IMR-90 (cell line): ENCODE measurements around the gene MYO3B. TPM values are rescaled to one million over a fixed set of nuclear protein-coding genes. Genes with fewer than 3 reads are reported as not detected.
"Not testable (repeated sequence)": the region's sequence is repeated elsewhere in the genome, so short reads cannot be mapped to it uniquely, and the experiment has no call there.

Experiments used
- ATAC-seq: fragments of 200-7000 bp; cut with Tn5 transposase; 2 replicates; pipeline ENCODE4 v1.9.1; 2020; ENCODE audit warnings: low read depth, mild to moderate bottlenecking, moderate library complexity
- BruUV-seq: library from RNA; stranded (reverse); fragments of 400-500 nt; replicated peaks from 2 replicates; lab custom pipeline; 2021; lab: Mats Ljungman, UMichigan
- CTCF ChIA-PET: fragments of 300-600 bp; formaldehyde crosslinking; extraction: SDS; loops from one replicate; lab custom pipeline; 2021; ENCODE audit warnings: antibody characterized with exemption; lab: Yijun Ruan, JAX
- POLR2A ChIA-PET: fragments of 300-600 bp; sonication (Branson Sonifier 250); formaldehyde crosslinking; loops from one replicate; lab custom pipeline; 2022; ENCODE audit warnings: antibody characterized with exemption; ENCODE audit not compliant: unreplicated experiment; lab: Charles Lee
- DNase-seq: peaks from one replicate; pipeline ENCODE4 v3.0.0; 2013
- H2AFZ ChIP-seq: replicated peaks from 2 replicates; pipeline ENCODE3; 2013; ENCODE audit warnings: low read length, mild to moderate bottlenecking; ENCODE audit not compliant: poor library complexity
- H2AK5ac ChIP-seq: 2 replicates; pipeline ENCODE4 v1.6.1; 2013; ENCODE audit warnings: low read depth, low read length, inconsistent platforms
- H2AK9ac ChIP-seq: replicated peaks from 2 replicates; pipeline ENCODE3; 2013; ENCODE audit warnings: mild to moderate bottlenecking, low read depth, low read length, moderate library complexity; ENCODE audit not compliant: poor library complexity
- H2BK120ac ChIP-seq: 2 replicates; pipeline ENCODE4 v1.6.1; 2013; ENCODE audit warnings: low read depth, low read length, inconsistent platforms
- H2BK15ac ChIP-seq: 3 replicates; pipeline ENCODE4 v1.6.1; 2013; ENCODE audit warnings: low read depth, low read length, inconsistent platforms
- H2BK20ac ChIP-seq: 2 replicates; pipeline ENCODE4 v1.6.1; 2013; ENCODE audit warnings: low read depth, mild to moderate bottlenecking, inconsistent platforms, low read length, moderate library complexity
- H2BK5ac ChIP-seq: 2 replicates; pipeline ENCODE4 v1.6.1; 2013; ENCODE audit warnings: mild to moderate bottlenecking, low read depth, low read length, inconsistent platforms; ENCODE audit not compliant: poor library complexity, severe bottlenecking
- H3K14ac ChIP-seq: replicated peaks from 2 replicates; pipeline ENCODE4 v1.6.1; 2013; ENCODE audit warnings: low read depth, low read length, inconsistent platforms
- H3K18ac ChIP-seq: 2 replicates; pipeline ENCODE4 v1.6.1; 2013; ENCODE audit warnings: low read depth, low read length, control low read depth
- H3K23ac ChIP-seq: 2 replicates; pipeline ENCODE4 v1.6.1; 2013; ENCODE audit warnings: low read depth, low read length, inconsistent platforms
- H3K27ac ChIP-seq: 2 replicates; pipeline ENCODE4 v1.5.1; 2013; ENCODE audit warnings: mild to moderate bottlenecking, control low read depth, low read length; ENCODE audit not compliant: insufficient read depth
- H3K27me3 ChIP-seq: 2 replicates; pipeline ENCODE4 v1.6.1; 2013; ENCODE audit warnings: low read length; ENCODE audit not compliant: control insufficient read depth, insufficient read depth
- H3K36me3 ChIP-seq: 2 replicates; pipeline ENCODE4 v1.6.1; 2013; ENCODE audit warnings: low read length, mixed read lengths; ENCODE audit not compliant: control insufficient read depth, insufficient read depth
- H3K4ac ChIP-seq: 2 replicates; pipeline ENCODE4 v1.6.1; 2013; ENCODE audit warnings: low read depth, low read length, inconsistent platforms
- H3K4me1 ChIP-seq: 2 replicates; pipeline ENCODE4 v1.6.1; 2013; ENCODE audit warnings: low read length, mixed read lengths; ENCODE audit not compliant: control insufficient read depth, insufficient read depth
- H3K4me2 ChIP-seq: 2 replicates; pipeline ENCODE4 v1.6.1; 2013; ENCODE audit warnings: low read depth, mild to moderate bottlenecking, control low read depth, low read length, moderate library complexity
- H3K4me3 ChIP-seq: 2 replicates; pipeline ENCODE4 v1.5.1; 2013; ENCODE audit warnings: low read depth, mild to moderate bottlenecking, control low read depth, low read length, moderate library complexity; ENCODE audit not compliant: insufficient read depth
- H3K56ac ChIP-seq: 2 replicates; pipeline ENCODE4 v1.6.1; 2013; ENCODE audit warnings: low read length, inconsistent platforms; ENCODE audit not compliant: insufficient read depth; ENCODE audit errors: extremely low read depth
- H3K79me1 ChIP-seq, 2 experiments: 2 replicates each; pipeline ENCODE4 v1.6.1; 2013; ENCODE audit warnings: low read length in 2 of 2, inconsistent platforms in 1 of 2, low read depth in 1 of 2
- H3K9ac ChIP-seq: 2 replicates; pipeline ENCODE4 v1.6.1; 2013; ENCODE audit warnings: low read depth, low read length, control low read depth
- H3K9me1 ChIP-seq: 2 replicates; pipeline ENCODE4 v1.6.1; 2013; ENCODE audit warnings: low read length, inconsistent platforms; ENCODE audit not compliant: insufficient read depth
- H3K9me3 ChIP-seq: 2 replicates; pipeline ENCODE4 v1.6.1; 2013; ENCODE audit warnings: low read length; ENCODE audit not compliant: control insufficient read depth, insufficient read depth
- H4K20me1 ChIP-seq: 2 replicates; pipeline ENCODE4 v1.6.1; 2013; ENCODE audit warnings: low read length, inconsistent platforms; ENCODE audit not compliant: insufficient read depth
- H4K5ac ChIP-seq: 2 replicates; pipeline ENCODE4 v1.6.1; 2013; ENCODE audit warnings: mild to moderate bottlenecking, low read depth, low read length, control low read depth
- H4K8ac ChIP-seq, 2 experiments: 2 replicates each; pipeline ENCODE4 v1.6.1; 2013; ENCODE audit warnings: low read depth in 2 of 2, low read length in 2 of 2, control low read depth in 1 of 2, inconsistent platforms in 1 of 2
- H4K91ac ChIP-seq: 2 replicates; pipeline ENCODE4 v1.6.1; 2013; ENCODE audit warnings: low read depth, low read length, inconsistent platforms; ENCODE audit not compliant: insufficient read depth
- WGBS, 2 experiments: methylation state at CpG; one replicate each; pipeline versions ENCODE4 v1.1.5 to v1.1.7; 2013; ENCODE audit warnings: missing lambda C conversion rate in 2 of 2; ENCODE audit not compliant: insufficient read length in 1 of 2; ENCODE audit errors: extremely low coverage in 2 of 2; 5-methylcytosine and 5-hydroxymethylcytosine counted together
- dilution Hi-C: fragments of 300-500 bp; cut with HindIII; formaldehyde crosslinking; loops from one replicate; pipeline ENCODE4 v1.14.3; 2018; ENCODE audit warnings: low sequenced_read_pairs; ENCODE audit not compliant: unreplicated experiment
- in situ Hi-C: fragments of 300-500 bp; cut with MboI; formaldehyde crosslinking; loops from 3 replicates; pipeline ENCODE4 v1.14.3; 2019; ENCODE audit warnings: low sequenced_read_pairs, inconsistent platforms, mixed read lengths
- intact Hi-C: fragments of 100-400 bp; cut with micrococcal nuclease; formaldehyde crosslinking; loops from 2 replicates; pipeline ENCODE4 v1.10.0; 2022
- polyA plus RNA-seq, 3 experiments: library from polyadenylated mRNA; depleted of rRNA; stranded (reverse); fragments of >200 nt; gene quantifications; 2 replicates each; pipeline ENCODE4 v1.2.3, GENCODE V29; 2012; ENCODE audit warnings: low replicate concordance in 1 of 3
- total RNA-seq: library from RNA; depleted of rRNA; stranded (reverse); fragments of >200 nt; gene quantifications from 2 replicates; pipeline ENCODE4 v1.2.3, GENCODE V29; 2012

The MYO3B gene
- total and polyA plus RNA-seq, 2 of the 4 experiments (the other 2 are of a cell fraction): 0.02 TPM; not detected in 1

GRCh38 chr2:170349269-170349668 is 171.3 kb downstream of the MYO3B start:
- H2AK5ac ChIP-seq, H4K20me1 ChIP-seq, H3K79me1 ChIP-seq, H3K27ac ChIP-seq, BruUV-seq, ATAC-seq, H3K9me3 ChIP-seq, H4K91ac ChIP-seq, H2AFZ ChIP-seq, H3K9me1 ChIP-seq, H4K8ac ChIP-seq, in situ Hi-C loops, H3K4me1 ChIP-seq, H2BK5ac ChIP-seq, CTCF ChIA-PET, H3K4ac ChIP-seq, H3K4me2 ChIP-seq, H2AK9ac ChIP-seq, H3K23ac ChIP-seq, H2BK20ac ChIP-seq, POLR2A ChIA-PET, H2BK120ac ChIP-seq, dilution Hi-C loops, intact Hi-C loops, DNase-seq, H3K18ac ChIP-seq, H3K9ac ChIP-seq, H3K56ac ChIP-seq, H3K27me3 ChIP-seq, H3K4me3 ChIP-seq, H4K5ac ChIP-seq, H3K36me3 ChIP-seq, H3K14ac ChIP-seq, H2BK15ac ChIP-seq: not testable (repeated sequence)
- WGBS, 2 experiments: no CpG with 5 or more reads among the region's 5 CpGs
